Measurements from ENCODE around the gene AKAP3. TPM values are rescaled to one million over a fixed set of nuclear protein-coding genes. Genes with fewer than 3 reads are reported as not detected.

The AKAP3 gene
- total RNA-seq, 2 experiments from 2014 or later = 1.3 to 2.8 TPM

DNA sequence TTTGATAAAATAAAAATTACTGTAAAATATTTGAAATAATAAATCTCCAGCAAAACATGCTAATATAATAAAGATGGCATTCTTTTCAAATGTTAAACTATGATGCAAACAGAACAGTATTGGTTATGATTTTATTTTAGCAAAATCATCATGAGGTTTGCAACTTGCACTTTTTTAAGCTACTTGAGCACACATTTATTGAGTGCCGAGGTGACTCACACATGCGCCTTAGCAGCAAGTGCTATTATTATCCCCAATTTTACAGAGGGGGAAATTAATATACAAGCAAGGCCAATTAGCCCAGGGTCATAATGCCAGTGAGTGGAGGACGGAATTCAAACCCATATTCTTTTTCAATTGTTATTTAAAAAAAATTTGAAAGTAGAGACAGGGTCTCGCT, 79.6 kb downstream of the AKAP3 start:
- Mint-ChIP-seq H3K4me3 (no peak overlapping the region), H3K27ac (no peak overlapping the region), H3K36me3 (ENCODE audit: low read depth) (no peaks in the 10 kb centered on the region), H3K9me3 (ENCODE audit: low read depth) (no peaks in the 10 kb centered on the region), H3K27me3 (peaks cover 8% of the 10 kb centered on the region), H3K4me1 (no peaks in the 10 kb centered on the region)
- intact Hi-C loops (cut with DNase I, micrococcal nuclease) = no loop called here
- CTCF ChIA-PET = no interaction called here
- POLR2A ChIA-PET = no interaction called here
- ATAC-seq = no peak
- DNase-seq = no peak

DNA sequence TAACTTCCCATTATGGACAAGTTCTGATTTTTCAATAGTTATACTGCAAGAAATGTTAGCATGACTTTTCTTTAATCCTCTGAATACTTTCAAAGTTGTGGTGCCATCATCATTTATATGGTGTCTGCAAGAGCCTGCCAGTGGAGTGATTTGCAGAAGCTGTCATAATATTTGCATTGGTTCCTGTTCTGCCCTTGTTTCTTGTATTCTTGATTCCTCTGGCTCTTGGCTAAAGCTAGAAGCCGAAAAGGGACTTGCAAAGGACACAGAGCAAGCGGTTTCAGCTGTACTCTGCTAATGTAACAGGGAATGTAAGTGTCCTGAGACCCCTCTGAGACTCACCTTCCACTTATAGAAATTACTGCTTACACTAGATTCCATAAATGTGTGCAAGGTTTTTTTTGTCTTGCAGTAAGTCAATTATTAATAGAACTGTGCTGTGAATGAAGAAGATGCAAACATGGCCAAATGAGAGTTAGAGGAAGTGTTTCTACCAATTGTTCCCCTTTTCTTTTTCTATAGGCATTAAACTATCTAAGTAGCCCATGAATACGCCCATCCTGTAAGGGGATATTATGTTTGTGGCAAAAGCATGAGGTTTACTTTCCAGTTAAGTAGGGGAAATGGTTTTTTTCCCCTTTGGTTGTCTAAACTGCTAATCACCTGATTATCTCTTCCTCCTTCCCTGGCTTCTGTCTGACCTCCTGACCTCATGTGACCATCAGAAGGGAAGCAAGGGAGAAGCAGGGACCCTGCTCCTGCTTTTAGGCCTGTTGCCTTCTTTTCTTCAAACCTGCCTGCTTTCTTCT, 81.6 kb downstream of the AKAP3 start:
- H3K27ac Mint-ChIP-seq = no peak overlapping the region
- peaks cover 18% of the 10 kb centered on the region for H3K27me3 Mint-ChIP-seq
- no peaks in the 10 kb centered on the region for H3K9me3 Mint-ChIP-seq (ENCODE audit: low read depth)
- ATAC-seq (no peak), DNase-seq (no peak)
- ChIA-PET CTCF (no interaction called here), POLR2A (no interaction called here)
- H3K4me3 Mint-ChIP-seq = no peak overlapping the region
- no peaks in the 10 kb centered on the region for H3K36me3 Mint-ChIP-seq (ENCODE audit: low read depth)
- peaks cover under 1% of the 10 kb centered on the region for H3K4me1 Mint-ChIP-seq
- intact Hi-C loops (cut with DNase I, micrococcal nuclease) = no loop called here

DNA sequence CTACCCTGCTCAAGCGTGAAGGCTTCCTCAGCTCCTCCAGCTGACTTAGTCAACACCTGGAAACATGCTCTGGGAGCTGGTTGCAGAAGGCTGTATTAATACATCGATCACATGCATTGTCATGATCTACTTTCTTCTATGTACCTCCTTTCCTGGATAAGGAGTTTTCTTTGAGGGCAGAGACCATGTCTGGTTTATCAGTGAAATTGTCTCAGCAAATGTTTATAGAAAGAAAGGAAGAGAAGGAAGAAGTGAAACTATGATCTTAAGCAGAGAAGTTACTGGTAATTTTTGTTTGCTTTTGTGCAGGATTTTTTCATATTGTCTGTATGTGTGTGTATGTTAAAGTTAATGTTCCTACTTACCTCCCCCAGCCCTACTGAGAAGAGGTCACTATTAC, 82.4 kb downstream of the AKAP3 start:
- POLR2A ChIA-PET = no interaction called here
- ATAC-seq (no peak), DNase-seq (no peak)
- H3K27ac Mint-ChIP-seq = no peak overlapping the region
- CTCF ChIA-PET = no interaction called here
- H3K4me1 Mint-ChIP-seq = peaks cover 6% of the 10 kb centered on the region
- intact Hi-C loops (cut with DNase I, micrococcal nuclease) = no loop called here
- peaks cover 2% of the 10 kb centered on the region for H3K36me3 Mint-ChIP-seq (ENCODE audit: low read depth)
- no peaks in the 10 kb centered on the region for H3K9me3 Mint-ChIP-seq (ENCODE audit: low read depth)
- H3K27me3 Mint-ChIP-seq = peaks cover 21% of the 10 kb centered on the region
- no peak overlapping the region for H3K4me3 Mint-ChIP-seq

Other genes starting within 250 kb of the AKAP3 start
- gene FGF6, start 203.2 kb downstream of the AKAP3 start, total RNA-seq = not detected
- gene RAD51AP1, start 110.2 kb downstream of the AKAP3 start, total RNA-seq = 10 to 100 TPM; 44.6 to 50.9 TPM
- 10 to 100 TPM; 33.9 to 45.0 TPM for gene DYRK4, start 86.8 kb downstream of the AKAP3 start, total RNA-seq
- 100 to 1,000 TPM in 1 of 2 experiments, 10 to 100 TPM in 1; 93.3 to 132 TPM for gene NDUFA9, start 63 bp upstream of the AKAP3 start, total RNA-seq
- gene GALNT8, start 71.3 kb upstream of the AKAP3 start, total RNA-seq = under 1 TPM; 0.73 to 0.76 TPM